Stomach (tissue), 9 donors: ENCODE measurements around the gene RAD9B. TPM values are rescaled to one million over a fixed set of nuclear protein-coding genes. Genes with fewer than 3 reads are reported as not detected.

Experiments used
- DNase-seq, 2 donors: peaks; one replicate each; pipeline versions ENCODE4 v3.0.0 to v3.0.0-alpha.2; 2013 to 2019
- H3K27ac ChIP-seq, 5 donors: fragments of 200-600 bp in 4 of 5; sonication (generic) in 4 of 5; one replicate each; pipeline ENCODE4 v1.5.1; 2013 to 2019; ENCODE audit warnings: mild to moderate bottlenecking in 1 of 5, moderate library complexity in 1 of 5
- H3K27me3 ChIP-seq, 3 donors: fragments of 200-600 bp; sonication (generic); one replicate each; pipeline ENCODE4 v1.5.1; 2017 to 2019; ENCODE audit warnings: mixed run types in 1 of 3
- H3K36me3 ChIP-seq, 4 donors: fragments of 200-600 bp; sonication (generic); 1 replicate in 3 of 4; 2 replicates in 1 of 4; pipeline ENCODE4 v1.5.1; 2016 to 2019
- H3K4me1 ChIP-seq, 4 donors: fragments of 200-600 bp; sonication (generic); one replicate each; pipeline ENCODE4 v1.5.1; 2016 to 2019
- H3K4me3 ChIP-seq, 4 donors: fragments of 200-600 bp; sonication (generic) in 3 of 4; one replicate each; pipeline ENCODE4 v1.5.1; 2016 to 2019; ENCODE audit warnings: mild to moderate bottlenecking in 1 of 4
- H3K9me3 ChIP-seq, 4 donors: fragments of 200-600 bp; sonication (generic); one replicate each; pipeline ENCODE4 v1.5.1; 2016 to 2019
- EP300 ChIP-seq: sonication (generic); formaldehyde crosslinking; IDR thresholded peaks from one replicate; pipeline ENCODE4 v1.6.1; 2017; ENCODE audit warnings: antibody characterized with exemption
- POLR2A ChIP-seq, 4 donors: fragments of 450-650 bp; IDR thresholded peaks; one replicate each; pipeline ENCODE4 v1.6.1; 2016; ENCODE audit warnings: antibody characterized with exemption in 4 of 4, control low read depth in 2 of 4, mild to moderate bottlenecking in 1 of 4, moderate library complexity in 1 of 4
- POLR2AphosphoS5 ChIP-seq, 3 donors: sonication (generic); formaldehyde crosslinking; IDR thresholded peaks; one replicate each; pipeline ENCODE4 v1.6.1; 2016; ENCODE audit warnings: antibody characterized with exemption in 3 of 3
- WGBS, 5 donors: extraction: QIAGEN DNeasy Blood & Tissue Kit in 3 of 5; methylation state at CpG; one replicate each; pipeline versions ENCODE4 v1.1.5 to v1.1.7; 2013 to 2018; 5-methylcytosine and 5-hydroxymethylcytosine counted together
- intact Hi-C: fragments of 100-400 bp; cut with DNase I; formaldehyde crosslinking; loops from one replicate; pipeline ENCODE4 v1.15.1; 2023; ENCODE audit warnings: low total_unique reads
- polyA plus RNA-seq, 3 donors: library from polyadenylated mRNA; stranded (reverse); fragments of 200-250 nt; gene quantifications; one replicate each; pipeline ENCODE4 v1.2.3, GENCODE V29; 2013
- small RNA-seq, 4 donors: library from RNA; depleted of rRNA; stranded (forward); fragments of <200 nt; gene quantifications; one replicate each; pipeline ENCODE3, GENCODE V24; 2016
- total RNA-seq, 5 donors: library from RNA; depleted of rRNA; stranded (reverse); fragments of >200 nt; gene quantifications; one replicate each; pipeline versions ENCODE4 v1.1.0 to v1.2.3, GENCODE V29; 2014 to 2016
- TF ChIP-seq, protein P1 (sequence below), 7 experiments: fragments of 450-650 bp in 4 of 7; fragments of 200-600 bp in 3 of 7; sonication (generic) in 3 of 7; IDR thresholded peaks; one replicate each; pipeline ENCODE4 v1.5.1; 2016 to 2019; ENCODE audit warnings: antibody characterized with exemption in 7 of 7, control low read depth in 2 of 7, mild to moderate bottlenecking in 1 of 7
- donor health status: healthy with polysubstance abuse.
- donor health status: Bipolar disorder and iron deficiency.
- donor health status: healthy.

Gene RAD9B
- total and polyA plus RNA-seq, 8 donors = 0.23 to 0.73 (median 0.31) TPM; not detected in 3

DNA sequence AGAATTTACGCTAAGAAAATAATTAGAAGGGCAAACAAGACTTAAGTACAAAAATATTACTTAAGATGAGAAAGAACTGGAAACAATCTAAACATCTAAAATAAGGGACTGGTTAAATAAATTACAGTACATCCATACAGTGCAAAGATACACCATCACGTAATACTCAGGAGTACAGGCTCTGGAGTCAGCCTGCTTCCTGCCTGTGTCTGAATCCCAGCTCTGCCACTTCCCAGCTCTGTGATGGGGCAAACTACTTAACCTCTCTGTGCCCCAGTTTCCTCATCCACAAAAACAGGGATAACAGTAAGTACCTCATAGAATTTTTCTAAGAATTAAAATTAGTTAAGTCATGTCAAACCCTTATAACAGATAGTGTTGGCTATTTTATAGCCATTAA, 45.0 kb downstream of the RAD9B start:
- intact Hi-C loops = no loop called here
- Histone ChIP-seq H3K9me3 (no peaks in the 10 kb centered on the region), H3K27me3 (no peaks in the 10 kb centered on the region), H3K4me3 (no peak overlapping the region), H3K27ac (peak overlapping the region in 1 of 5 donors; percentile 37), H3K36me3 (peaks cover 3 to 44% (median 25%) of the 10 kb centered on the region in 4 donors), H3K4me1 (peaks cover 27 to 95% (median 61%) of the 10 kb centered on the region in 4 donors)
- DNase-seq = no peak
- TF ChIP-seq EP300 = no peak
- TF ChIP-seq, protein P1, sequence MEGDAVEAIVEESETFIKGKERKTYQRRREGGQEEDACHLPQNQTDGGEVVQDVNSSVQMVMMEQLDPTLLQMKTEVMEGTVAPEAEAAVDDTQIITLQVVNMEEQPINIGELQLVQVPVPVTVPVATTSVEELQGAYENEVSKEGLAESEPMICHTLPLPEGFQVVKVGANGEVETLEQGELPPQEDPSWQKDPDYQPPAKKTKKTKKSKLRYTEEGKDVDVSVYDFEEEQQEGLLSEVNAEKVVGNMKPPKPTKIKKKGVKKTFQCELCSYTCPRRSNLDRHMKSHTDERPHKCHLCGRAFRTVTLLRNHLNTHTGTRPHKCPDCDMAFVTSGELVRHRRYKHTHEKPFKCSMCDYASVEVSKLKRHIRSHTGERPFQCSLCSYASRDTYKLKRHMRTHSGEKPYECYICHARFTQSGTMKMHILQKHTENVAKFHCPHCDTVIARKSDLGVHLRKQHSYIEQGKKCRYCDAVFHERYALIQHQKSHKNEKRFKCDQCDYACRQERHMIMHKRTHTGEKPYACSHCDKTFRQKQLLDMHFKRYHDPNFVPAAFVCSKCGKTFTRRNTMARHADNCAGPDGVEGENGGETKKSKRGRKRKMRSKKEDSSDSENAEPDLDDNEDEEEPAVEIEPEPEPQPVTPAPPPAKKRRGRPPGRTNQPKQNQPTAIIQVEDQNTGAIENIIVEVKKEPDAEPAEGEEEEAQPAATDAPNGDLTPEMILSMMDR (IDR thresholded peaks at IDR 0.05) = no peak
- no peak for TF ChIP-seq POLR2AphosphoS5 (IDR thresholded peaks at IDR 0.05)
- no peak for TF ChIP-seq POLR2A (IDR thresholded peaks at IDR 0.05)
- WGBS, 5 donors = 54 to 73% (median 66%) methylated on average over 2 of the region's 2 CpGs

DNA sequence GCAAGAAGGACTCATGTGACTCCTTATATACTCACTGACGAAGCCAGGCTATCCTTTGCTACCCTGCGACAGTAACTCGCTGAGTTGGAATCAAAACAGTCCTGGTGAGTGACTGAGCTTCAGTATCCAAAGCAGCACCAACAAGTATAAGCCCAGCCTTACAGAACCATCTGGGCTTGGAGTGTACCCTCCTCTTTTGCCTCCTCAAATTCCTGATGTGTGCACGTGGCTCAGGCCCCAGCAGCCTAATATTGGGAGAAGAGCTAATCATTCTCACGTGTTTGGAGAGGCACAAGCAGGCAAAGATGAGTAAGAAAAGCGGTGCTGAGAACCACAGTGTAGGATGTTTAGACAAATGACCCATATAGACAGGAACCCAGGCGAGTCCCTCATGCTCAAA, 46.5 kb downstream of the RAD9B start:
- WGBS, 5 donors = 74 to 87% (median 82%) methylated on average over 7 of the region's 7 CpGs
- intact Hi-C loops = no loop called here
- no peak overlapping the region for H3K4me3 ChIP-seq
- DNase-seq = no peak
- TF ChIP-seq, protein P1 (IDR thresholded peaks at IDR 0.05) = no peak
- TF ChIP-seq POLR2A (IDR thresholded peaks at IDR 0.05) (no peak), EP300 (no peak), POLR2AphosphoS5 (IDR thresholded peaks at IDR 0.05) (no peak)
- no peaks in the 10 kb centered on the region for H3K27me3 ChIP-seq
- H3K27ac ChIP-seq = peak overlapping the region in 1 of 5 donors; percentile 21
- no peaks in the 10 kb centered on the region for H3K9me3 ChIP-seq
- H3K4me1 ChIP-seq = peaks cover 12 to 87% (median 53%) of the 10 kb centered on the region in 4 donors
- peaks cover 3 to 40% (median 25%) of the 10 kb centered on the region in 4 donors for H3K36me3 ChIP-seq

DNA sequence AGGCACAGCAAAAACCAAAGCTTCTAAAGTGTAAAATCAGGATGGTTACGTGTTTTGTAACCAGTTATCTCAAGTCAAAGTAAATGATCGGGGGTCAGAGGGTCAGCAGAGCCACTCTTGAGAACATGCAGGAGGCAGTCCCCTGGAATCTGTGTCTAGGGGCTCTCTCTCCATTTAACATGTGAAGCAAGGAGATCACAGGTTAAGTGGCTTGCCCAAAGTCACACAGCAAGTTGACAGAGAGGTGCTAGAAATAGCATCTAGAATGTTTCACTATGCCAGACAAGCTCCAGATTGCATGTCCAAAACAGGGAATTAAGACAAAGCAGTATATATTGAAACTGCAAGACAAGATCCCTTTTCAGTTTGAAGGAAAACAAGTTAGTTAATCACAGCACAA, 47.6 kb downstream of the RAD9B start:
- H3K27me3 ChIP-seq = no peaks in the 10 kb centered on the region
- peaks cover 3 to 37% (median 25%) of the 10 kb centered on the region in 4 donors for H3K36me3 ChIP-seq
- intact Hi-C loops = no loop called here
- no peaks in the 10 kb centered on the region for H3K9me3 ChIP-seq
- H3K4me1 ChIP-seq = peaks cover 5 to 84% (median 45%) of the 10 kb centered on the region in 4 donors
- TF ChIP-seq, protein P1 (IDR thresholded peaks at IDR 0.05) = no peak
- no peak for TF ChIP-seq POLR2AphosphoS5 (IDR thresholded peaks at IDR 0.05)
- no peak for TF ChIP-seq EP300
- no peak for TF ChIP-seq POLR2A (IDR thresholded peaks at IDR 0.05)
- DNase-seq = no peak
- peak overlapping the region in 1 of 5 donors; percentile 21 for H3K27ac ChIP-seq
- WGBS, 5 donors = 75 to 89% (median 84%) methylated on average over 2 of the region's 2 CpGs
- H3K4me3 ChIP-seq = no peak overlapping the region

GRCh38 chr12:110550981-110551380, 48.9 kb downstream of the RAD9B start:
- intact Hi-C loops = no loop called here
- peaks cover 4 to 84% (median 42%) of the 10 kb centered on the region in 4 donors for H3K4me1 ChIP-seq

More at GRCh38 chr12:110550981-110551380, 48.9 kb downstream of the RAD9B start:
- Histone ChIP-seq H3K36me3 (peaks cover 3 to 25% (median 20%) of the 10 kb centered on the region in 4 donors), H3K27me3 (no peaks in the 10 kb centered on the region), H3K4me3 (no peak overlapping the region), H3K9me3 (no peaks in the 10 kb centered on the region), H3K27ac (no peak overlapping the region)
- DNase-seq = no peak
- 76 to 94% (median 89%) methylated on average over 4 of the region's 4 CpGs for WGBS, 5 donors
- TF ChIP-seq EP300 = no peak
- no peak for TF ChIP-seq POLR2A (IDR thresholded peaks at IDR 0.05)
- TF ChIP-seq, protein P1 (IDR thresholded peaks at IDR 0.05) = no peak
- no peak for TF ChIP-seq POLR2AphosphoS5 (IDR thresholded peaks at IDR 0.05)

Small RNA genes within 50 kb of the gene (small RNA-seq; reads per million reads assigned to genes)
- 0 reads per million in 4 donors for gene RF00278

Other genes with a start within 250 kb of the RAD9B start
- 100 to 1,000 TPM; 102 to 202 (median 118) TPM for gene ATP2A2, start 221.1 kb upstream of the RAD9B start, total RNA-seq
- 10 to 100 TPM; 14.1 to 29.6 (median 23.7) TPM for gene ATP2A2, start 221.1 kb upstream of the RAD9B start, polyA plus RNA-seq
- 10 to 100 TPM; 40.6 to 88.7 (median 53.9) TPM for gene ANAPC7, start 98.6 kb upstream of the RAD9B start, total RNA-seq
- 10 to 100 TPM; 13.0 to 45.1 (median 17.6) TPM for gene ANAPC7, start 98.6 kb upstream of the RAD9B start, polyA plus RNA-seq
- gene ARPC3, start 52.0 kb upstream of the RAD9B start, total RNA-seq = 100 to 1,000 TPM in 3 of 5 donors, 10 to 100 TPM in 2; 44.0 to 220 (median 148) TPM
- gene ARPC3, start 52.0 kb upstream of the RAD9B start, polyA plus RNA-seq = 100 to 1,000 TPM; 355 to 561 (median 368) TPM
- gene GPN3, start 34.1 kb upstream of the RAD9B start, total RNA-seq = 10 to 100 TPM in 2 of 5 donors, 1 to 10 TPM in 2, not detected in 1; 7.6 to 21.6 (median 13.6) TPM
- 10 to 100 TPM; 20.3 to 29.1 (median 21.1) TPM for gene GPN3, start 34.1 kb upstream of the RAD9B start, polyA plus RNA-seq
- 10 to 100 TPM in 1 of 5 donors, 1 to 10 TPM in 2, not detected in 2; 3.8 to 19.3 (median 8.6) TPM for gene FAM216A, start 33.5 kb upstream of the RAD9B start, total RNA-seq
- 1 to 10 TPM; 4.5 to 6.5 (median 4.6) TPM for gene FAM216A, start 33.5 kb upstream of the RAD9B start, polyA plus RNA-seq
- gene VPS29, start 220 bp upstream of the RAD9B start, total RNA-seq = 100 to 1,000 TPM in 3 of 5 donors, 10 to 100 TPM in 1, 1 to 10 TPM in 1; 7.8 to 192 (median 101) TPM
- gene VPS29, start 220 bp upstream of the RAD9B start, polyA plus RNA-seq = 100 to 1,000 TPM; 160 to 185 (median 167) TPM
- gene PPTC7, start 81.0 kb downstream of the RAD9B start, total RNA-seq = 10 to 100 TPM; 14.6 to 46.4 (median 31.0) TPM
- gene PPTC7, start 81.0 kb downstream of the RAD9B start, polyA plus RNA-seq = 10 to 100 TPM in 1 of 3 donors, 1 to 10 TPM in 2; 8.2 to 10.7 (median 8.3) TPM
- 10 to 100 TPM in 4 of 5 donors, 1 to 10 TPM in 1; 5.3 to 60.0 (median 17.1) TPM for gene TCTN1, start 111.8 kb downstream of the RAD9B start, total RNA-seq
- gene TCTN1, start 111.8 kb downstream of the RAD9B start, polyA plus RNA-seq = 10 to 100 TPM in 2 of 3 donors, 1 to 10 TPM in 1; 8.2 to 19.7 (median 10.1) TPM
- gene HVCN1, start 186.8 kb downstream of the RAD9B start, total RNA-seq = 1 to 10 TPM in 3 of 5 donors, not detected in 2; 1.3 to 7.0 (median 5.1) TPM
- gene HVCN1, start 186.8 kb downstream of the RAD9B start, polyA plus RNA-seq = 1 to 10 TPM; 3.7 to 5.5 (median 4.4) TPM
- gene PPP1CC, start 240.6 kb downstream of the RAD9B start, total RNA-seq = 100 to 1,000 TPM in 2 of 5 donors, 10 to 100 TPM in 3; 44.9 to 205 (median 88.7) TPM
- gene PPP1CC, start 240.6 kb downstream of the RAD9B start, polyA plus RNA-seq = 100 to 1,000 TPM in 1 of 3 donors, 10 to 100 TPM in 2; 59.2 to 129 (median 91.8) TPM